H9 (cell line): ENCODE measurements around the gene HSPE1. TPM values are rescaled to one million over a fixed set of nuclear protein-coding genes. Genes with fewer than 3 reads are reported as not detected.

Source experiments
- DNase-seq: peaks from one replicate; pipeline ENCODE4 v3.0.0-alpha.2; 2017
- H2AFZ ChIP-seq: one replicate; pipeline ENCODE4 v1.6.1; 2013; ENCODE audit warnings: mild to moderate bottlenecking, low read length, control low read depth, moderate library complexity
- H2AK5ac ChIP-seq: 2 replicates; pipeline ENCODE4 v1.6.1; 2013; ENCODE audit warnings: low read length, control low read depth, mixed read lengths; ENCODE audit not compliant: insufficient read length
- H2BK120ac ChIP-seq: one replicate; pipeline ENCODE4 v1.6.1; 2013; ENCODE audit warnings: low read depth, mild to moderate bottlenecking, low read length, control low read depth, inconsistent platforms; ENCODE audit not compliant: poor library complexity, severe bottlenecking
- H2BK12ac ChIP-seq: 2 replicates; pipeline ENCODE4 v1.6.1; 2013; ENCODE audit warnings: low read length, control low read depth, mixed read lengths, low read depth; ENCODE audit not compliant: insufficient read length
- H2BK15ac ChIP-seq: 2 replicates; pipeline ENCODE4 v1.6.1; 2013; ENCODE audit warnings: low read depth, low read length, control low read depth
- H2BK20ac ChIP-seq: one replicate; pipeline ENCODE4 v1.6.1; 2013; ENCODE audit warnings: low read depth, mild to moderate bottlenecking, low read length, control low read depth, inconsistent platforms; ENCODE audit not compliant: poor library complexity, severe bottlenecking
- H2BK5ac ChIP-seq: 2 replicates; pipeline ENCODE4 v1.6.1; 2013; ENCODE audit warnings: low read length, control low read depth, mixed read lengths; ENCODE audit not compliant: insufficient read length
- H3K14ac ChIP-seq: 2 replicates; pipeline ENCODE4 v1.6.1; 2013; ENCODE audit warnings: low read length, control low read depth; ENCODE audit not compliant: insufficient read depth
- H3K18ac ChIP-seq: 2 replicates; pipeline ENCODE4 v1.6.1; 2013; ENCODE audit warnings: low read depth, mild to moderate bottlenecking, mixed read lengths, low read length, control low read depth; ENCODE audit not compliant: insufficient read length
- H3K23ac ChIP-seq: 2 replicates; pipeline ENCODE4 v1.6.1; 2013; ENCODE audit warnings: low read length, control low read depth, mixed read lengths, low read depth; ENCODE audit not compliant: insufficient read length
- H3K23me2 ChIP-seq: 2 replicates; pipeline ENCODE4 v1.6.1; 2013; ENCODE audit warnings: low read depth, mild to moderate bottlenecking, mixed read lengths, low read length, control low read depth; ENCODE audit not compliant: insufficient read length, poor library complexity, severe bottlenecking
- H3K27ac ChIP-seq: 2 replicates; pipeline ENCODE4 v1.5.1; 2013; ENCODE audit warnings: low read length, control low read depth, mixed read lengths, low read depth; ENCODE audit not compliant: insufficient read length
- H3K27me3 ChIP-seq: 2 replicates; pipeline ENCODE4 v1.6.1; 2013; ENCODE audit warnings: low read length, control low read depth, inconsistent platforms; ENCODE audit not compliant: insufficient read depth
- H3K4ac ChIP-seq: 2 replicates; pipeline ENCODE4 v1.6.1; 2013; ENCODE audit warnings: low read depth, mild to moderate bottlenecking, control low read depth, inconsistent platforms, low read length, moderate library complexity
- H3K4me1 ChIP-seq: 2 replicates; pipeline ENCODE4 v1.6.1; 2013; ENCODE audit warnings: low read length, control low read depth, inconsistent platforms; ENCODE audit not compliant: insufficient read depth
- H3K4me2 ChIP-seq: 2 replicates; pipeline ENCODE4 v1.6.1; 2013; ENCODE audit warnings: low read length, control low read depth, mixed read lengths; ENCODE audit not compliant: insufficient read length, insufficient read depth
- H3K56ac ChIP-seq: 2 replicates; pipeline ENCODE4 v1.6.1; 2013; ENCODE audit warnings: low read depth, mild to moderate bottlenecking, mixed read lengths, low read length, control low read depth; ENCODE audit not compliant: insufficient read length
- H3K79me1 ChIP-seq: 2 replicates; pipeline ENCODE4 v1.6.1; 2013; ENCODE audit warnings: low read depth, mild to moderate bottlenecking, moderate library complexity, low read length, control low read depth, inconsistent platforms; ENCODE audit not compliant: insufficient read depth, poor library complexity, severe bottlenecking
- H3K79me2 ChIP-seq: 2 replicates; pipeline ENCODE4 v1.6.1; 2013; ENCODE audit warnings: low read length, control low read depth, inconsistent platforms; ENCODE audit not compliant: insufficient read depth
- H3K9ac ChIP-seq: 2 replicates; pipeline ENCODE4 v1.6.1; 2013; ENCODE audit warnings: low read length, control low read depth, mixed read lengths; ENCODE audit not compliant: insufficient read length; ENCODE audit errors: extremely low read depth
- H3K9me3 ChIP-seq: one replicate; pipeline ENCODE4 v1.6.1; 2013; ENCODE audit warnings: low read depth, low read length, inconsistent platforms; ENCODE audit not compliant: control insufficient read depth
- H3T11ph ChIP-seq: one replicate; pipeline ENCODE4 v1.6.1; 2013; ENCODE audit warnings: mild to moderate bottlenecking, low read length, control low read depth, inconsistent platforms
- H4K20me1 ChIP-seq: one replicate; pipeline ENCODE4 v1.6.1; 2013; ENCODE audit not compliant: control insufficient read depth, insufficient read length, insufficient read depth
- H4K5ac ChIP-seq: 2 replicates; pipeline ENCODE4 v1.6.1; 2013; ENCODE audit warnings: low read depth, mild to moderate bottlenecking, mixed read lengths, low read length, control low read depth; ENCODE audit not compliant: insufficient read length
- H4K8ac ChIP-seq: replicated peaks from 2 replicates; pipeline ENCODE4 v1.6.1; 2013; ENCODE audit warnings: low read length, control low read depth, mixed read lengths, low read depth; ENCODE audit not compliant: insufficient read length
- H4K91ac ChIP-seq: 2 replicates; pipeline ENCODE4 v1.6.1; 2013; ENCODE audit warnings: low read depth, mild to moderate bottlenecking, moderate library complexity, mixed read lengths, low read length, control low read depth; ENCODE audit not compliant: insufficient read length
- H3K27ac Mint-ChIP-seq, 3 experiments: 2 replicates in 2 of 3; 3 replicates in 1 of 3; pipeline ENCODE4 v1.8.0; 2020 to 2021; ENCODE audit warnings: mixed read lengths in 3 of 3, mild to moderate bottlenecking in 1 of 3, moderate library complexity in 1 of 3
- H3K27me3 Mint-ChIP-seq: 2 replicates; pipeline ENCODE4 v1.8.0; 2021; ENCODE audit warnings: low read depth, mild to moderate bottlenecking, moderate library complexity, mixed read lengths
- H3K36me3 Mint-ChIP-seq, 3 experiments: 2 replicates in 2 of 3; 3 replicates in 1 of 3; pipeline ENCODE4 v1.8.0; 2020 to 2021; ENCODE audit warnings: low read depth in 3 of 3, mixed read lengths in 3 of 3; ENCODE audit not compliant: insufficient read depth in 1 of 3
- H3K4me1 Mint-ChIP-seq, 2 experiments: 2 replicates each; pipeline ENCODE4 v1.8.0; 2020; ENCODE audit warnings: mixed read lengths in 2 of 2
- H3K4me3 Mint-ChIP-seq, 2 experiments: 2 replicates in 1 of 2; 3 replicates in 1 of 2; pipeline ENCODE4 v1.8.0; 2020 to 2021; ENCODE audit warnings: mild to moderate bottlenecking in 2 of 2, mixed read lengths in 2 of 2, moderate library complexity in 1 of 2
- H3K9me3 Mint-ChIP-seq, 2 experiments: 2 replicates in 1 of 2; 3 replicates in 1 of 2; pipeline ENCODE4 v1.8.0; 2020; ENCODE audit warnings: mild to moderate bottlenecking in 2 of 2, mixed read lengths in 2 of 2, moderate library complexity in 1 of 2
- WGBS: extraction: QIAGEN DNeasy Blood & Tissue Kit; methylation state at CpG from one replicate; pipeline ENCODE4 v1.1.7; 2013; ENCODE audit warnings: missing lambda C conversion rate, low lambda C conversion rate, mixed read lengths; ENCODE audit not compliant: insufficient read length; ENCODE audit errors: extremely low coverage; 5-methylcytosine and 5-hydroxymethylcytosine counted together
- total RNA-seq: library from RNA; stranded (reverse); gene quantifications from 2 replicates; pipeline ENCODE4 v1.2.1, GENCODE V29; 2021
- TF ChIP-seq, protein P1 (sequence below): fragments of 200-600 bp; sonication (generic); conservative IDR thresholded peaks from 3 replicates; pipeline ENCODE4 v1.8.0; 2021; ENCODE audit warnings: antibody characterized with exemption, mild to moderate bottlenecking

HSPE1 gene
- total RNA-seq, 1 experiment from 2014 or later = 347 TPM

DNA sequence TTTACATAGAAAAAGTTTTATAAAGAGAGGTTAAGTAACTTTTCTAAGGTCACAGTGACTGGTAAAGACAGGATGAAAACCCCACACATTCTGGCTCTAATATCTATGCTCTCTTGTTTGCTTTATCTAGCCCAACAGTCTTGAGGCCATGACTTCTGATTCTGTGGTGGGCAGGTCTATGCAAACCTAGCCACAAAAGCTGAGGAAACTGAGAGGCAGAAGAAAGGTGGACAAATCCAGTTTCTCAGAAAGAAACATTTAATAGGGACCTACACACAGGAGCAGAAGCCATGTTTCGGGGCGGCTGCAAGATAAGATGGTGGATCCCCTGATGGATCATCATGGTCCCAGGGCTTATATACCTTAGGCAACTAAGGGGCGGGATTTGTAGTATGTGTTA lies 22.4 kb upstream of the HSPE1 start:
- Histone ChIP-seq H3K9ac (no peak overlapping the region), H4K8ac (no peak overlapping the region), H3K56ac (no peak overlapping the region), H3K23me2 (no peaks in the 10 kb centered on the region), H3K27ac (no peak overlapping the region), H2AK5ac (no peak overlapping the region), H4K91ac (no peak overlapping the region), H3K4ac (no peak overlapping the region), H2AFZ (no peak overlapping the region), H3K9me3 (no peaks in the 10 kb centered on the region), H2BK15ac (no peak overlapping the region), H2BK12ac (no peak overlapping the region), H2BK20ac (no peak overlapping the region), H3T11ph (no peak overlapping the region), H2BK120ac (no peak overlapping the region), H4K5ac (no peak overlapping the region), H2BK5ac (no peak overlapping the region), H3K4me2 (no peak overlapping the region), H3K23ac (no peak overlapping the region), H3K79me2 (no peaks in the 10 kb centered on the region), H3K18ac (no peak overlapping the region), H3K27me3 (no peaks in the 10 kb centered on the region), H3K79me1 (no peaks in the 10 kb centered on the region), H3K14ac (no peak overlapping the region), H3K4me1 (no peaks in the 10 kb centered on the region), H4K20me1 (no peaks in the 10 kb centered on the region)
- Mint-ChIP-seq H3K36me3 (peaks cover 2 to 44% (median 16%) of the 10 kb centered on the region in 3 experiments), H3K4me3 (no peak overlapping the region), H3K27ac (no peak overlapping the region; a peak in 1 of 7 replicates), H3K27me3 (no peaks in the 10 kb centered on the region), H3K4me1 (no peaks in the 10 kb centered on the region), H3K9me3 (no peaks in the 10 kb centered on the region)
- no CpG with 5 or more reads among the region's 3 CpGs for WGBS
- TF ChIP-seq, protein P1, sequence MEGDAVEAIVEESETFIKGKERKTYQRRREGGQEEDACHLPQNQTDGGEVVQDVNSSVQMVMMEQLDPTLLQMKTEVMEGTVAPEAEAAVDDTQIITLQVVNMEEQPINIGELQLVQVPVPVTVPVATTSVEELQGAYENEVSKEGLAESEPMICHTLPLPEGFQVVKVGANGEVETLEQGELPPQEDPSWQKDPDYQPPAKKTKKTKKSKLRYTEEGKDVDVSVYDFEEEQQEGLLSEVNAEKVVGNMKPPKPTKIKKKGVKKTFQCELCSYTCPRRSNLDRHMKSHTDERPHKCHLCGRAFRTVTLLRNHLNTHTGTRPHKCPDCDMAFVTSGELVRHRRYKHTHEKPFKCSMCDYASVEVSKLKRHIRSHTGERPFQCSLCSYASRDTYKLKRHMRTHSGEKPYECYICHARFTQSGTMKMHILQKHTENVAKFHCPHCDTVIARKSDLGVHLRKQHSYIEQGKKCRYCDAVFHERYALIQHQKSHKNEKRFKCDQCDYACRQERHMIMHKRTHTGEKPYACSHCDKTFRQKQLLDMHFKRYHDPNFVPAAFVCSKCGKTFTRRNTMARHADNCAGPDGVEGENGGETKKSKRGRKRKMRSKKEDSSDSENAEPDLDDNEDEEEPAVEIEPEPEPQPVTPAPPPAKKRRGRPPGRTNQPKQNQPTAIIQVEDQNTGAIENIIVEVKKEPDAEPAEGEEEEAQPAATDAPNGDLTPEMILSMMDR = no peak
- no peak for DNase-seq
